ENCODE measurements around the gene IRF1.

IRF1 gene

GRCh38 chr5:132473019-132473531, 17.5 kb downstream of the IRF1 start:
- no peak for DNase-seq

GRCh38 chr5:132472431-132472830, 18.1 kb downstream of the IRF1 start:
- no peak for DNase-seq

- no peak for DNase-seq
Measured at GRCh38 chr5:132471944-132472343, 18.6 kb downstream of the IRF1 start.

GRCh38 chr5:132471151-132471907, 19.2 kb downstream of the IRF1 start:
- no peak for DNase-seq

- DNase-seq: no peak
Measured at GRCh38 chr5:132470596-132470995, 20.0 kb downstream of the IRF1 start.

GRCh38 chr5:132470010-132470392, 20.6 kb downstream of the IRF1 start:
- no peak for DNase-seq

- no peak for DNase-seq
Measured at GRCh38 chr5:132469380-132470009, 21.1 kb downstream of the IRF1 start.

GRCh38 chr5:132468656-132469379, 21.8 kb downstream of the IRF1 start:
- no peak for DNase-seq

- no peak for DNase-seq
Measured at GRCh38 chr5:132467287-132467984, 23.1 kb downstream of the IRF1 start.

GRCh38 chr5:132466433-132467286, 23.9 kb downstream of the IRF1 start:
- DNase-seq: no peak

- DNase-seq: no peak
Measured at GRCh38 chr5:132465059-132465707, 25.4 kb downstream of the IRF1 start.

- no peak for DNase-seq
Measured at GRCh38 chr5:132464156-132464939, 26.2 kb downstream of the IRF1 start.

GRCh38 chr5:132463811-132464155, 26.8 kb downstream of the IRF1 start:
- DNase-seq: no peak

GRCh38 chr5:132462856-132463745, 27.5 kb downstream of the IRF1 start:
- no peak for DNase-seq

GRCh38 chr5:132462333-132462732, 28.2 kb downstream of the IRF1 start:
- DNase-seq: no peak

- DNase-seq: no peak
Measured at GRCh38 chr5:132461569-132462070, 29.0 kb downstream of the IRF1 start.

GRCh38 chr5:132460846-132461568, 29.6 kb downstream of the IRF1 start:
- no peak for DNase-seq

GRCh38 chr5:132459983-132460838, 30.4 kb downstream of the IRF1 start:
- DNase-seq: no peak
